ENCODE measurements around the gene PRPF6. TPM values are rescaled to one million over a fixed set of nuclear protein-coding genes. Genes with fewer than 3 reads are reported as not detected.

The PRPF6 gene, protein sequence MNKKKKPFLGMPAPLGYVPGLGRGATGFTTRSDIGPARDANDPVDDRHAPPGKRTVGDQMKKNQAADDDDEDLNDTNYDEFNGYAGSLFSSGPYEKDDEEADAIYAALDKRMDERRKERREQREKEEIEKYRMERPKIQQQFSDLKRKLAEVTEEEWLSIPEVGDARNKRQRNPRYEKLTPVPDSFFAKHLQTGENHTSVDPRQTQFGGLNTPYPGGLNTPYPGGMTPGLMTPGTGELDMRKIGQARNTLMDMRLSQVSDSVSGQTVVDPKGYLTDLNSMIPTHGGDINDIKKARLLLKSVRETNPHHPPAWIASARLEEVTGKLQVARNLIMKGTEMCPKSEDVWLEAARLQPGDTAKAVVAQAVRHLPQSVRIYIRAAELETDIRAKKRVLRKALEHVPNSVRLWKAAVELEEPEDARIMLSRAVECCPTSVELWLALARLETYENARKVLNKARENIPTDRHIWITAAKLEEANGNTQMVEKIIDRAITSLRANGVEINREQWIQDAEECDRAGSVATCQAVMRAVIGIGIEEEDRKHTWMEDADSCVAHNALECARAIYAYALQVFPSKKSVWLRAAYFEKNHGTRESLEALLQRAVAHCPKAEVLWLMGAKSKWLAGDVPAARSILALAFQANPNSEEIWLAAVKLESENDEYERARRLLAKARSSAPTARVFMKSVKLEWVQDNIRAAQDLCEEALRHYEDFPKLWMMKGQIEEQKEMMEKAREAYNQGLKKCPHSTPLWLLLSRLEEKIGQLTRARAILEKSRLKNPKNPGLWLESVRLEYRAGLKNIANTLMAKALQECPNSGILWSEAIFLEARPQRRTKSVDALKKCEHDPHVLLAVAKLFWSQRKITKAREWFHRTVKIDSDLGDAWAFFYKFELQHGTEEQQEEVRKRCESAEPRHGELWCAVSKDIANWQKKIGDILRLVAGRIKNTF
- total RNA-seq (ENCODE audit: low replicate concordance): 51.9 and 77.0 TPM in 2 replicates

DNA sequence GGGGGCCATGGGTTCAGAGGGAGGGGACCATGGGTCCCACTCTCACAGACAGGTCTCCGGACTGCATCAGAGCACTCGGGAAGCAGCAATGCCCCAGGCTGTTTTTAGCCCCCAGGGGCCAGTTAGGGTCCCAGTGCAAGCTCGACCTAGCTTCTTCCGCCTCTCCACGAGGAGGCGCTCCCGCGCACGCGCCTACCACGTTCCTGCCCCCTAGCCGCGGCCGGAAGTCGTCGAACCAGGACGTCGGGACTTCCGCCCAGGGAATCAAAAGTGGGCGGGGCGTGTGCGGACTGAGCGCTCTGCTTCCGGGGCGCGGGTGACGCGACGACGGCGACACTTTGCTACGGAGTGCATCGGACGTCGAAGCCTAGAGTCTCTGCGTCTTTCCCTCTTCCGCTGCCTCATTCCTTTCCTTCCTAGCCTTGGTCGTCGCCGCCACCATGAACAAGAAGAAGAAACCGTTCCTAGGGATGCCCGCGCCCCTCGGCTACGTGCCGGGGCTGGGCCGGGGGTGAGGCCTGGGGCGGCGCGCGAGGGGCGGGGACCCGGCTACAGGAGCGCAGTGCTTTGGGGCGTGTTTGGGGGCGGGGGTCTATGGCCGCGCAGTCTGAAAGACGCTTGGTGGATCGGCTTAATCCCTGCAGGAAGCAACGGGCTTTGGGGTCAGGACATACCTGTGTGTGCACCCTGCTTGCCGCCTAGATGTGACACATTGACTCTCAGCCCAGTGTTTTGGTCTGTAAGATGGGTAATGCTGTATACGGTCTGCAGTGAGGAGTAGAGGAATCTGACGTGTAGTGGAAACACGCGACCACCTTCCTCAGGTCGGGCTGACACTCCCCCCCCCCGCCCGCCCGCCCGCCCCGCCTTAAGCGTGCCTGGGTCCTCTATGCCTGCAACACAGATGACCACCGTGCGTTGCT, at the start of gene PRPF6:
Gene PRPF6 (plus strand): TSS at position 327 of the 923 bp plus-strand sequence. CDS start 114 bp downstream, at position 441.
- Histone ChIP-seq H3K4me3 (peak within 1 kb of the TSS; percentile 86), H3F3A (ENCODE audit: low read depth) (peaks cover 44% of the 10 kb centered on the region), H3K9me3 (ENCODE audit: low read depth) (no peaks in the 10 kb centered on the region), H3K9ac (peak within 1 kb of the TSS; percentile 77), H3K79me2 (ENCODE audit: low read depth) (peaks cover 35% of the 10 kb centered on the region), H3K4me1 (peaks cover 18% of the 10 kb centered on the region), H2AFZ (replicated peaks) (peak within 1 kb of the TSS; percentile 89), H4K20me1 (ENCODE audit: low read depth) (peaks cover 25% of the 10 kb centered on the region), H3K27ac (peak within 1 kb of the TSS; percentile 94), H3K4me2 (peak within 1 kb of the TSS; percentile 98), H3K36me3 (no peaks in the 10 kb centered on the region), H3K27me3 (peaks cover 9% of the 10 kb centered on the region)
- Mint-ChIP-seq H3K4me1 (peaks cover 32% of the 10 kb centered on the region), H3K27me3 (ENCODE audit: insufficient read depth, low read depth) (peaks cover 11% of the 10 kb centered on the region), H3K9me3 (no peaks in the 10 kb centered on the region), H3K27ac (peak within 1 kb of the TSS; percentile 46), H3K4me3 (peak within 1 kb of the TSS; percentile 95), H3K36me3 (peaks cover 19% of the 10 kb centered on the region)
- peak; percentile 99 for DNase-seq (ENCODE audit: low spot score)
- peak; percentile 87 for TF ChIP-seq CTCF (IDR thresholded peaks at IDR 0.05)
- no peak for TF ChIP-seq EZH2phosphoT487 (IDR thresholded peaks at IDR 0.05)

DNA sequence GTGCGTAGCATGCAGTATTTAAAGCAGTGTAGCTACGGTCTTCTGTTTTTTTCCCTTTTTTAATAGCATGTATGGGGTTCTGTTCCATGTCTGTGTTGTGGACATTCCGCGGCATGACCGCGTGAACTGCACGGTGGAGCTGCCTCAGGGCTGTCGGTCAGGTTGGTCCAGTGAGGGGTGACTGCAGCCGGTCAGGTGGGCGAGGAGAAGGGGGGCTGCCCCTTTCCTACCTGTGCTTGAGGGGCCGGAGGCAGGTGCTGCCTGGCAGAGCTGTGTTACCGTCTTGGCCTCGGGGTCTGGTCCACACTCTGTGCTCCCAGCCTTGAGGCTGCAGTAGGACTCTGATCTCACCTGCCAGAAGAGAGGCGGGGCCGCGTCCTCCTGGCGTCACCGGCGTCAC, 49.2 kb upstream of the PRPF6 start:
- no peak for DNase-seq (ENCODE audit: low spot score)
- no peak overlapping the region for H3K4me3 ChIP-seq
- no peaks in the 10 kb centered on the region for H3K9me3 Mint-ChIP-seq
- H3K9ac ChIP-seq: no peak overlapping the region
- no peak overlapping the region for H2AFZ ChIP-seq (replicated peaks)
- no peaks in the 10 kb centered on the region for H3K36me3 ChIP-seq
- H3K27me3 Mint-ChIP-seq (ENCODE audit: insufficient read depth, low read depth): no peaks in the 10 kb centered on the region
- H3K4me2 ChIP-seq: no peak overlapping the region
- H3K4me3 Mint-ChIP-seq: no peak overlapping the region
- H3K4me1 Mint-ChIP-seq: peaks cover 2% of the 10 kb centered on the region
- peaks cover 6% of the 10 kb centered on the region for H3K79me2 ChIP-seq (ENCODE audit: low read depth)
- H3K9me3 ChIP-seq (ENCODE audit: low read depth): no peaks in the 10 kb centered on the region
- H3F3A ChIP-seq (ENCODE audit: low read depth): no peaks in the 10 kb centered on the region
- H4K20me1 ChIP-seq (ENCODE audit: low read depth): peaks cover 22% of the 10 kb centered on the region
- no peak for TF ChIP-seq CTCF (IDR thresholded peaks at IDR 0.05)
- TF ChIP-seq EZH2phosphoT487 (IDR thresholded peaks at IDR 0.05): no peak
- no peak for TF ChIP-seq EZH2 (IDR thresholded peaks at IDR 0.05)
- H3K4me1 ChIP-seq: no peaks in the 10 kb centered on the region
- no peaks in the 10 kb centered on the region for H3K27me3 ChIP-seq
- H3K27ac ChIP-seq: no peak overlapping the region
- no peak overlapping the region for H3K27ac Mint-ChIP-seq
- peaks cover 44% of the 10 kb centered on the region for H3K36me3 Mint-ChIP-seq

GRCh38 chr20:63932606-63933160, 48.2 kb upstream of the PRPF6 start:
- Histone ChIP-seq H3K27ac (no peak overlapping the region), H3K4me3 (no peak overlapping the region), H3K9me3 (ENCODE audit: low read depth) (no peaks in the 10 kb centered on the region), H2AFZ (replicated peaks) (no peak overlapping the region), H3K4me1 (no peaks in the 10 kb centered on the region), H3K79me2 (ENCODE audit: low read depth) (no peaks in the 10 kb centered on the region), H3K4me2 (no peak overlapping the region), H3K27me3 (no peaks in the 10 kb centered on the region), H3K9ac (no peak overlapping the region), H3F3A (ENCODE audit: low read depth) (peaks cover 1% of the 10 kb centered on the region), H3K36me3 (no peaks in the 10 kb centered on the region), H4K20me1 (ENCODE audit: low read depth) (peaks cover 13% of the 10 kb centered on the region)
- no peak for DNase-seq (ENCODE audit: low spot score)
- peaks cover 3% of the 10 kb centered on the region for H3K27me3 Mint-ChIP-seq (ENCODE audit: insufficient read depth, low read depth)
- H3K9me3 Mint-ChIP-seq: no peaks in the 10 kb centered on the region
- peaks cover 2% of the 10 kb centered on the region for H3K4me1 Mint-ChIP-seq
- TF ChIP-seq EZH2 (IDR thresholded peaks at IDR 0.05): no peak
- no peak for TF ChIP-seq CTCF (IDR thresholded peaks at IDR 0.05)
- no peak for TF ChIP-seq EZH2phosphoT487 (IDR thresholded peaks at IDR 0.05)
- peaks cover 43% of the 10 kb centered on the region for H3K36me3 Mint-ChIP-seq
- H3K4me3 Mint-ChIP-seq: no peak overlapping the region
- no peak overlapping the region for H3K27ac Mint-ChIP-seq
